GM23338 (cell line): ENCODE results near the gene CD5L. TPM values are rescaled to one million over a fixed set of nuclear protein-coding genes. Genes with fewer than 3 reads are reported as not detected.

Experiments
- ATAC-seq: fragments of 200-7000 bp; cut with Tn5 transposase; 3 replicates; pipeline ENCODE4 v1.9.1; 2020
- DNase-seq: peaks from one replicate; pipeline ENCODE4 v3.0.0-alpha.2; 2015; ENCODE audit warnings: low spot score
- H2AFZ ChIP-seq: fragments of 200-600 bp; sonication (generic); 2 replicates; pipeline ENCODE4 v1.8.0; 2016; ENCODE audit warnings: antibody characterized with exemption, mild to moderate bottlenecking, moderate library complexity
- H3F3A ChIP-seq: fragments of 200-600 bp; sonication (generic); replicated peaks from 2 replicates; pipeline ENCODE4 v1.8.0; 2017; ENCODE audit warnings: antibody characterized with exemption, mixed run types, low read depth
- H3K27ac ChIP-seq: fragments of 200-600 bp; sonication (generic); 2 replicates; pipeline ENCODE4 v1.6.1; 2016; ENCODE audit warnings: low read depth
- H3K27me3 ChIP-seq: fragments of 200-600 bp; sonication (generic); 2 replicates; pipeline ENCODE4 v1.8.0; 2016; ENCODE audit warnings: mild to moderate bottlenecking, mixed run types, moderate library complexity; ENCODE audit not compliant: insufficient read depth
- H3K36me3 ChIP-seq: fragments of 200-600 bp; sonication (generic); 2 replicates; pipeline ENCODE4 v1.8.0; 2016; ENCODE audit warnings: mild to moderate bottlenecking; ENCODE audit not compliant: insufficient read depth
- H3K4me1 ChIP-seq: fragments of 200-600 bp; sonication (generic); 2 replicates; pipeline ENCODE4 v1.8.0; 2016; ENCODE audit warnings: mild to moderate bottlenecking, moderate library complexity; ENCODE audit not compliant: insufficient read depth
- H3K4me2 ChIP-seq: fragments of 200-600 bp; sonication (generic); 2 replicates; pipeline ENCODE4 v1.7.1; 2017; ENCODE audit warnings: mixed run types
- H3K4me3 ChIP-seq: fragments of 200-600 bp; sonication (generic); 2 replicates; pipeline ENCODE4 v1.6.1; 2016; ENCODE audit warnings: mixed run types
- H3K79me2 ChIP-seq: fragments of 200-600 bp; sonication (generic); replicated peaks from 2 replicates; pipeline ENCODE4 v1.8.0; 2017; ENCODE audit warnings: mild to moderate bottlenecking; ENCODE audit not compliant: insufficient read depth
- H3K9me2 ChIP-seq: fragments of 200-600 bp; sonication (generic); 2 replicates; pipeline ENCODE4 v1.8.0; 2017; ENCODE audit not compliant: insufficient read depth
- H4K20me1 ChIP-seq: fragments of 200-600 bp; sonication (generic); replicated peaks from 2 replicates; pipeline ENCODE4 v1.8.0; 2017; ENCODE audit warnings: mild to moderate bottlenecking; ENCODE audit not compliant: insufficient read depth
- H3K27ac Mint-ChIP-seq: 2 replicates; pipeline ENCODE4 v1.8.0; 2020; ENCODE audit warnings: inconsistent platforms, mild to moderate bottlenecking, moderate library complexity, mixed read lengths
- H3K27me3 Mint-ChIP-seq: 3 replicates; pipeline ENCODE4 v1.8.0; 2022; ENCODE audit warnings: low read depth, mild to moderate bottlenecking, moderate library complexity, mixed read lengths, inconsistent platforms; ENCODE audit not compliant: insufficient read depth, poor library complexity
- H3K36me3 Mint-ChIP-seq: 3 replicates; pipeline ENCODE4 v1.8.0; 2021; ENCODE audit warnings: low read depth, mild to moderate bottlenecking, inconsistent platforms, moderate library complexity, mixed read lengths
- H3K4me1 Mint-ChIP-seq: 3 replicates; pipeline ENCODE4 v1.8.0; 2020; ENCODE audit warnings: mild to moderate bottlenecking, inconsistent platforms, mixed read lengths
- H3K4me3 Mint-ChIP-seq: 3 replicates; pipeline ENCODE4 v1.8.0; 2021; ENCODE audit warnings: moderate library complexity, mild to moderate bottlenecking, inconsistent platforms, mixed read lengths
- H3K9me3 Mint-ChIP-seq: 3 replicates; pipeline ENCODE4 v1.8.0; 2020; ENCODE audit warnings: moderate library complexity, mild to moderate bottlenecking, inconsistent platforms, mixed read lengths
- CREB1 ChIP-seq: fragments of 250-450 bp; sonication (Bioruptor Pico); IDR thresholded peaks from 2 replicates; pipeline ENCODE4 v1.5.0; 2020; ENCODE audit warnings: low read depth, mild to moderate bottlenecking, moderate library complexity
- CTCF ChIP-seq, 2 experiments: fragments of 200-600 bp in 1 of 2; sonication (generic) in 1 of 2; conservative IDR thresholded peaks; 2 replicates each; pipeline versions ENCODE4 v1.5.1 to v1.6.1; 2016 to 2017; ENCODE audit warnings: antibody characterized with exemption in 2 of 2, low read depth in 2 of 2, mild to moderate bottlenecking in 2 of 2, moderate library complexity in 1 of 2
- ETS1 ChIP-seq: IDR thresholded peaks from 2 replicates; pipeline ENCODE4 v1.6.1; 2016; ENCODE audit warnings: antibody characterized with exemption
- EZH2 ChIP-seq: fragments of 200-600 bp; sonication (generic); IDR thresholded peaks from one replicate; pipeline ENCODE4 v1.8.0; 2017; ENCODE audit warnings: antibody characterized with exemption, mild to moderate bottlenecking, low read depth; ENCODE audit not compliant: unreplicated experiment
- EZH2phosphoT487 ChIP-seq: fragments of 200-600 bp; sonication (generic); IDR thresholded peaks from one replicate; pipeline ENCODE4 v1.8.1; 2018; ENCODE audit warnings: antibody characterized with exemption; ENCODE audit not compliant: unreplicated experiment
- NANOG ChIP-seq: IDR thresholded peaks from 2 replicates; pipeline ENCODE4 v1.6.1; 2016; ENCODE audit warnings: antibody characterized with exemption, borderline replicate concordance
- POLR2AphosphoS5 ChIP-seq: IDR thresholded peaks from 2 replicates; pipeline ENCODE4 v1.6.1; 2016; ENCODE audit warnings: antibody characterized with exemption, low read depth
- STAT1 ChIP-seq: IDR thresholded peaks from one replicate; pipeline ENCODE4 v1.6.1; 2016; ENCODE audit warnings: antibody characterized with exemption; ENCODE audit not compliant: unreplicated experiment
- ZNF114 ChIP-seq: fragments of 250-450 bp; sonication (Bioruptor Pico); IDR thresholded peaks from 2 replicates; pipeline ENCODE4 v1.5.0; 2020; ENCODE audit warnings: mild to moderate bottlenecking, moderate library complexity
- ZNF331 ChIP-seq: fragments of 250-450 bp; sonication (Bioruptor Pico); IDR thresholded peaks from 2 replicates; pipeline ENCODE4 v1.5.0; 2020; ENCODE audit warnings: low read depth, mild to moderate bottlenecking, moderate library complexity
- ZNF462 ChIP-seq: fragments of 250-450 bp; sonication (Bioruptor Pico); IDR thresholded peaks from 2 replicates; pipeline ENCODE4 v1.5.0; 2020; ENCODE audit warnings: mild to moderate bottlenecking, moderate library complexity
- polyA plus RNA-seq: library from polyadenylated mRNA; unstranded; fragments of >200 nt; fragmentation: Nextera tagmentation; extraction: Ambion mirVana; gene quantifications from 2 replicates; pipeline ENCODE4 v1.2.1, GENCODE V29; 2016
- total RNA-seq: library from RNA; depleted of rRNA; stranded (reverse); fragments of >200 nt; shearing (Covaris generic); gene quantifications from 2 replicates; pipeline ENCODE4 v1.2.3, GENCODE V29; 2014

CD5L gene
- total and polyA plus RNA-seq, 2 experiments from 2014 or later = not detected

GRCh38 chr1:157813269-157813668 is 28.3 kb downstream of the CD5L start (continued):
- TF ChIP-seq ZNF462 (no peak), NANOG (no peak), ZNF331 (no peak)

- no peak overlapping the region for H2AFZ ChIP-seq
- no peaks in the 10 kb centered on the region for H3K79me2 ChIP-seq
- no peak for ATAC-seq
- Mint-ChIP-seq H3K27ac (no peak overlapping the region), H3K4me3 (no peak overlapping the region), H3K36me3 (no peaks in the 10 kb centered on the region), H3K4me1 (no peaks in the 10 kb centered on the region), H3K9me3 (no peaks in the 10 kb centered on the region), H3K27me3 (peaks cover 6% of the 10 kb centered on the region)
- no peaks in the 10 kb centered on the region for H3K36me3 ChIP-seq
- no peaks in the 10 kb centered on the region for H3K4me1 ChIP-seq
- H3K9me2 ChIP-seq = no peaks in the 10 kb centered on the region; the same call in 1 of the 2 replicates
- no peaks in the 10 kb centered on the region for H3K27me3 ChIP-seq
- no peak overlapping the region for H3K4me2 ChIP-seq
- no peak for DNase-seq
- no peaks in the 10 kb centered on the region for H3F3A ChIP-seq
- no peak overlapping the region for H3K27ac ChIP-seq
- no peak overlapping the region for H3K4me3 ChIP-seq
- H4K20me1 ChIP-seq = no peaks in the 10 kb centered on the region
- TF ChIP-seq CREB1 (CRISPR knock-in tag) (no peak), EZH2phosphoT487 (no peak), CTCF (conservative IDR thresholded peaks at IDR 0.05; ENCODE audit: low read depth in 2 of 2) (no peak), POLR2AphosphoS5 (no peak), EZH2 (no peak), ZNF114 (no peak), ETS1 (no peak), STAT1 (no peak)
These were observed 35.0 kb downstream of the CD5L start for GRCh38 chr1:157806431-157807149.
